Left ventricle myocardium inferior (tissue), 1 donor: ENCODE data around the gene SMYD2. TPM values are rescaled to one million over a fixed set of nuclear protein-coding genes. Genes with fewer than 3 reads are reported as not detected.
A peak's percentile ranks its signal among the peaks of the same experiment; 100 is the strongest.

Experiments used
- DNase-seq: peaks from one replicate; pipeline ENCODE4 v3.0.0-alpha.2; 2020
- H3K27ac ChIP-seq: fragments of 200-600 bp; replicated peaks from 2 replicates; pipeline ENCODE4 v1.8.0; 2021
- H3K27me3 ChIP-seq: fragments of 200-600 bp; 2 replicates; pipeline ENCODE4 v1.8.0; 2021; ENCODE audit warnings: low read depth
- H3K36me3 ChIP-seq: fragments of 200-600 bp; 2 replicates; pipeline ENCODE4 v1.8.0; 2021
- H3K4me1 ChIP-seq: fragments of 200-600 bp; 2 replicates; pipeline ENCODE4 v1.8.0; 2021
- H3K4me3 ChIP-seq: fragments of 200-600 bp; 2 replicates; pipeline ENCODE4 v1.8.0; 2021; ENCODE audit warnings: mild to moderate bottlenecking, moderate library complexity
- H3K9me3 ChIP-seq: fragments of 200-600 bp; replicated peaks from 2 replicates; pipeline ENCODE4 v1.8.0; 2021
- intact Hi-C: fragments of 100-400 bp; cut with micrococcal nuclease; formaldehyde crosslinking; loops from one replicate; pipeline ENCODE4 v1.11.0; 2022
- total RNA-seq: library from RNA; stranded (reverse); fragmentation: NEBNext Ultra II Directional; extraction: Animal tissue kit (Norgen Biotek cat#: 25700); gene quantifications from one replicate; pipeline ENCODE4 v1.2.1, GENCODE V29; 2021
- TF ChIP-seq, protein P1 (sequence below): fragments of 200-600 bp; IDR thresholded peaks from 2 replicates; pipeline ENCODE4 v1.8.0; 2021; ENCODE audit warnings: antibody characterized with exemption, mild to moderate bottlenecking, borderline replicate concordance
- donor health status: DM: no; HTN: yes; CAD: no; lungs with severe emphysema.

SMYD2 gene
- total RNA-seq, 1 donor from 2014 or later: 247 TPM

DNA sequence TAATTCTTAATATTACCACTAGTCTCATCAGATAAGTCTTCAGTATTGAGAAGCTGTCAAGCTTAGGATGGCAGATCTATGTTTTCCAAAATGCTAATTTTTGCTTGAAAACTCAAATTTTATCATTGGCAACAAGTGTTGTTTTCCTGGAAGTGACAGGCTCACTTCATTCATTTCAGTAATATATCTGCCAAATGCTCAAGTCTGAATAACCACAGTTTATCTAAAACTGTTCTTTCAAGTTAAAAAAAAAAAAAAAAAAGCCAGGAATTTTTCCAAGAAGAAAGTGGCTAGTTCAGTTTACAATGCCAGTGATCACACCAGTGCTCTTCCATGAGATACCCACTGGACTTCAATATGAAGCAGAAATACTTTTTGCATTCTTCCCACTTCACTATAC, 20.6 kb downstream of the SMYD2 start:
- TF ChIP-seq, protein P1, sequence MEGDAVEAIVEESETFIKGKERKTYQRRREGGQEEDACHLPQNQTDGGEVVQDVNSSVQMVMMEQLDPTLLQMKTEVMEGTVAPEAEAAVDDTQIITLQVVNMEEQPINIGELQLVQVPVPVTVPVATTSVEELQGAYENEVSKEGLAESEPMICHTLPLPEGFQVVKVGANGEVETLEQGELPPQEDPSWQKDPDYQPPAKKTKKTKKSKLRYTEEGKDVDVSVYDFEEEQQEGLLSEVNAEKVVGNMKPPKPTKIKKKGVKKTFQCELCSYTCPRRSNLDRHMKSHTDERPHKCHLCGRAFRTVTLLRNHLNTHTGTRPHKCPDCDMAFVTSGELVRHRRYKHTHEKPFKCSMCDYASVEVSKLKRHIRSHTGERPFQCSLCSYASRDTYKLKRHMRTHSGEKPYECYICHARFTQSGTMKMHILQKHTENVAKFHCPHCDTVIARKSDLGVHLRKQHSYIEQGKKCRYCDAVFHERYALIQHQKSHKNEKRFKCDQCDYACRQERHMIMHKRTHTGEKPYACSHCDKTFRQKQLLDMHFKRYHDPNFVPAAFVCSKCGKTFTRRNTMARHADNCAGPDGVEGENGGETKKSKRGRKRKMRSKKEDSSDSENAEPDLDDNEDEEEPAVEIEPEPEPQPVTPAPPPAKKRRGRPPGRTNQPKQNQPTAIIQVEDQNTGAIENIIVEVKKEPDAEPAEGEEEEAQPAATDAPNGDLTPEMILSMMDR: no peak
- Histone ChIP-seq H3K4me3 (no peak overlapping the region), H3K27ac (no peak overlapping the region), H3K27me3 (no peaks in the 10 kb centered on the region), H3K36me3 (no peaks in the 10 kb centered on the region), H3K9me3 (no peaks in the 10 kb centered on the region), H3K4me1 (peaks cover 65% of the 10 kb centered on the region)
- intact Hi-C loops: no loop called here
- DNase-seq: no peak

DNA sequence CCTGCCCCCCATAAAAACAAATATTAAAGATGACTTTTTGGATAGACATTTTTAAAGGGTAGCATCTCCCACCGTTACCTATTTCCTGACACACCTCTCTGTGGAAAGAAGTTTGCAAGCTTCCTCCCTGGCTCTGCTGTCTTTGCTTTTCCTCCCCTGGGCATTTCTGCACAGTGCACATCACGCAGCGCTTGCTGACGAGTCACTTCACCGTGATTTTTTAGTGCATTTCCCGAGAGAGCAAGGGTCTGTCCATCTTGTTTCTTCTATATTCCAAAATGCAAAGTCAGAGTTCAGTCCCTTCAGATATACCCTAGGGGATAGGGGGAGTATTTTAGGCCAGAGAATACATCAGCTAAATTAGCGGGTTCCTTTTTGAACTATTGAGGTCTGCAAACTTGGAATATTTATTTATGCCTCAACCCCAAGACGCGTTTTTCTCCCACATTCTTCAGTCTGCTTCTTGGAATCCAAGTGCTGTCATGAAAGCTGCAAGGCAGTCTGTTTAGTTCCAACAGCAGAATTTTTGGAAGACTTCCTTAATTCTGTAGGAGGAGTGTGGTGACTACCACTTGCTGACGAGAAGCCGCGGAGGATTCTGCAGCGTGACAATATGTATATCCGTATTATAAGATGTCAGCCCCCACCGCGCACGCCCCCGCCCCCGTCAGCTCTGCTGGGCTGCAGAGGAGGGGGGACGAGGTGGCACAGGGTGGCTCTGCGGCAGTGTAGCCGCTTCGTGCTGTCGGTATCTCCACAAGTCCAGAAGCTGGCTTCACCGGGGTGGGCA, 22.4 kb downstream of the SMYD2 start:
- Histone ChIP-seq H3K27me3 (no peaks in the 10 kb centered on the region), H3K27ac (no peak overlapping the region), H3K36me3 (no peaks in the 10 kb centered on the region), H3K9me3 (no peaks in the 10 kb centered on the region), H3K4me1 (peaks cover 58% of the 10 kb centered on the region), H3K4me3 (peak overlapping the region; percentile 20)
- TF ChIP-seq, protein P1: no peak
- DNase-seq: no peak
- intact Hi-C loops: no loop called here

DNA sequence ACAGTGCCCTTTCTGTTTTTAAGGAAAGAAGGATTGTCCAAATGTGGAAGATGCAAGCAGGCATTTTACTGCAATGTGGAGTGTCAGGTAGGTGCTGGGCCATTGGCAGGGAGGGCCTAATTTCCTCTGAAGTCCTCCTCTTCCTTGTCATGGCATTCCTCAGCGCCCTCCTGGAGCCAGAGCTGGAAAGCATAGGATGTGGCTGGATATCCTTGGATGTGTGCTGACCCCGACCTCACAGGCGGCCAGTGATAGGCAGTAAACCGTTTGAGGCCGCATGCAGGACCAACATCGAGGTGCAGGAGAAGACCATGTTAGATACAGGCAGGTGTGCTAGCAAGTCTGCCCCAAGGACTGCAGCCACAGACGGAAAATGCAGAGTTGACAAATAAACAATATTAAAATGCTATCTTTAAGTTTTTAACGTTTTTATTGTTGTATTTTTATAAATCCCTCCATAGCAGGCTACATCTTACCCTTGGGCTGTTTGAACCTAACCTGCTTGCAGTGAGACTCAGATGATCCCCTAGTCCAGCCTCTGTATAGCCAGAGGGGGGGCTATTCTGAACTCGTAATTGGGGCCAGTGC, 24.3 kb downstream of the SMYD2 start:
- DNase-seq: no peak
- H3K36me3 ChIP-seq: no peaks in the 10 kb centered on the region
- no peak overlapping the region for H3K4me3 ChIP-seq
- intact Hi-C loops: no loop called here
- H3K27ac ChIP-seq: no peak overlapping the region
- no peaks in the 10 kb centered on the region for H3K27me3 ChIP-seq
- no peaks in the 10 kb centered on the region for H3K9me3 ChIP-seq
- peaks cover 75% of the 10 kb centered on the region for H3K4me1 ChIP-seq
- TF ChIP-seq, protein P1: no peak

DNA sequence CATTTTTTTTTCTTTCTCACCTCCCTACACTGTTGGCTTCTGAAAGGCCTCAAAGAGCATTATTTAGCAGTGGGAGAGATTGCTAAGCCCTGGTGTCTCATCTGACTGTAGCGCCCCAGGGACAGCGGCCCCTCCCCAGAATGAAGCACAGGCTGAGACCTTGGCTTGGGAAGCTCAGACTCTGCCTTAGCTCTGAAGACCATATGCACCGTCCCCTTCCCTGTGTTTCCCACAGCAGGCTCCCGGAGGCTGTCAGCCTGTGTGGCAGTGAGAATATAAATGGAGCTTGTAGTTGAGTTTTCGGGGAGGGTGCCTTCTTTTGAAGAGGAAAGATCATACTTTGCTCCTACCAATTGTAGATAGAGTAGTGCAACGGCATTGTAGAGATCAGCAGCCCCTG, 25.3 kb downstream of the SMYD2 start:
- TF ChIP-seq, protein P1: no peak
- no peaks in the 10 kb centered on the region for H3K36me3 ChIP-seq
- DNase-seq: no peak
- intact Hi-C loops: no loop called here
- H3K4me3 ChIP-seq: no peak overlapping the region
- H3K27ac ChIP-seq: no peak overlapping the region
- H3K27me3 ChIP-seq: no peaks in the 10 kb centered on the region
- H3K4me1 ChIP-seq: peaks cover 80% of the 10 kb centered on the region
- no peaks in the 10 kb centered on the region for H3K9me3 ChIP-seq

DNA sequence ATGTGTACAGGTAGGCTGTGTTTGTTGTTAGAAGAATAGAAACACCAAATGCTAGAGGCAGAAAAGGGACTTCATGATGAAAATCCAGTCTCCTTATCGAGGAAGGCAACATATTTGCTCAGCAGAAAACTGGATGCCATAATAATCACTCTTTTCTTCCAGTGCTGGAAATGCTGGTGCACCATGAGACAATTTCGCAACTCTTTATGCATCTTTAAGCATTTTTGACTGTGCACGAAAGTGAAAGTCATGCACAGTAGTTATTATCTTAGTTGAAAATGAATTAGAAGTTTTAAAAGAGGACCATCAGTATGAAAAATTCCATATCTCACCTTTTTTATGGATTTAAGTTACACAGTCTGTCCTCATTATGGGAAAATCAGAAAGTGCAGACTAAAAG, 29.1 kb downstream of the SMYD2 start:
- TF ChIP-seq, protein P1: no peak
- Histone ChIP-seq H3K4me3 (no peak overlapping the region), H3K9me3 (no peaks in the 10 kb centered on the region), H3K4me1 (peaks cover 83% of the 10 kb centered on the region), H3K27me3 (no peaks in the 10 kb centered on the region), H3K36me3 (peaks cover 3% of the 10 kb centered on the region), H3K27ac (peak overlapping the region; percentile 17)
- intact Hi-C loops: no loop called here
- DNase-seq: no peak
